Stimulated activated CD8-positive, alpha-beta memory T cell treated with anti-CD3 and anti-CD28 coated beads, Interleukin-15, amount 100 ng/mL, for 4 hours (primary cell): ENCODE results near the gene LDLRAD4.

ENCODE experiments used
- DNase-seq, 2 donors: peaks; one replicate each; pipeline ENCODE4 v3.0.0-alpha.2; 2020; ENCODE audit warnings: low read depth in 2 of 2

LDLRAD4 gene

GRCh38 chr18:13218368-13218991 lies at the start of gene LDLRAD4:
Gene LDLRAD4 (plus strand): TSS chr18:13218760.
- peak; percentile 5 to 7 for DNase-seq

- no peak for DNase-seq
These were observed 44.9 kb upstream of the LDLRAD4 start for GRCh38 chr18:13173578-13174145.

- DNase-seq = no peak
These were observed 43.3 kb upstream of the LDLRAD4 start for GRCh38 chr18:13175266-13175665.

GRCh38 chr18:13175754-13176210 lies 42.8 kb upstream of the LDLRAD4 start:
- no peak for DNase-seq

GRCh38 chr18:13176847-13177246 lies 41.7 kb upstream of the LDLRAD4 start:
- DNase-seq = no peak

- DNase-seq = no peak
These were observed 40.4 kb upstream of the LDLRAD4 start for GRCh38 chr18:13178197-13178596.

- no peak for DNase-seq
These were observed 39.6 kb upstream of the LDLRAD4 start for GRCh38 chr18:13178976-13179375.

- no peak for DNase-seq
These were observed 38.9 kb upstream of the LDLRAD4 start for GRCh38 chr18:13179566-13180113.

GRCh38 chr18:13180614-13181375 lies 37.8 kb upstream of the LDLRAD4 start:
- DNase-seq = no peak

GRCh38 chr18:13181765-13182164 lies 36.8 kb upstream of the LDLRAD4 start:
- no peak for DNase-seq

- no peak for DNase-seq
These were observed 35.2 kb upstream of the LDLRAD4 start for GRCh38 chr18:13183359-13183758.

GRCh38 chr18:13183790-13184189 lies 34.8 kb upstream of the LDLRAD4 start:
- DNase-seq = no peak

- DNase-seq = no peak
These were observed 34.2 kb upstream of the LDLRAD4 start for GRCh38 chr18:13184396-13184795.

- DNase-seq = no peak
These were observed 32.8 kb upstream of the LDLRAD4 start for GRCh38 chr18:13185675-13186198.

GRCh38 chr18:13186687-13187086 lies 31.9 kb upstream of the LDLRAD4 start:
- DNase-seq = no peak

GRCh38 chr18:13187498-13187897 lies 31.1 kb upstream of the LDLRAD4 start:
- DNase-seq = no peak

GRCh38 chr18:13191031-13191430 lies 27.5 kb upstream of the LDLRAD4 start:
- DNase-seq = no peak

GRCh38 chr18:13191779-13192178 lies 26.8 kb upstream of the LDLRAD4 start:
- no peak for DNase-seq

- DNase-seq = no peak
These were observed 25.6 kb upstream of the LDLRAD4 start for GRCh38 chr18:13192970-13193369.

GRCh38 chr18:13194239-13194638 lies 24.3 kb upstream of the LDLRAD4 start:
- DNase-seq = no peak

GRCh38 chr18:13198701-13199100 lies 19.9 kb upstream of the LDLRAD4 start:
- no peak for DNase-seq

GRCh38 chr18:13199169-13199568 lies 19.4 kb upstream of the LDLRAD4 start:
- no peak for DNase-seq
